ENCODE measurements around the gene ETFBKMT.

ETFBKMT gene

GRCh38 chr12:31659087-31659942 lies at the start of gene ETFBKMT:
TSS of gene ETFBKMT (plus strand) at chr12:31659688. CDS start at chr12:31661954, 2,266 bp downstream.
- peak within 1 kb of the TSS; percentile 96 for H3K4me3 Mint-ChIP-seq
- peak within 1 kb of the TSS; percentile 99 for H3K27ac Mint-ChIP-seq
- H3K9me3 Mint-ChIP-seq, result peaks cover 3% of the 10 kb centered on the region
- peaks cover 21% of the 10 kb centered on the region for H3K4me1 Mint-ChIP-seq (ENCODE audit: low read depth)
- H3K36me3 Mint-ChIP-seq (ENCODE audit: low read depth), result peaks cover 6% of the 10 kb centered on the region
- no peaks in the 10 kb centered on the region for H3K27me3 Mint-ChIP-seq (ENCODE audit: low read depth)

- Mint-ChIP-seq H3K4me1 (ENCODE audit: low read depth) (no peaks in the 10 kb centered on the region), H3K27ac (no peak overlapping the region), H3K27me3 (ENCODE audit: low read depth) (no peaks in the 10 kb centered on the region), H3K4me3 (no peak overlapping the region), H3K9me3 (peaks cover 13% of the 10 kb centered on the region), H3K36me3 (ENCODE audit: low read depth) (no peaks in the 10 kb centered on the region)
Measured at GRCh38 chr12:31612819-31613218, 46.7 kb upstream of the ETFBKMT start.

GRCh38 chr12:31618228-31619025 lies 41.1 kb upstream of the ETFBKMT start:
- Mint-ChIP-seq H3K4me1 (ENCODE audit: low read depth) (peaks cover 1% of the 10 kb centered on the region), H3K27me3 (ENCODE audit: low read depth) (no peaks in the 10 kb centered on the region), H3K36me3 (ENCODE audit: low read depth) (no peaks in the 10 kb centered on the region), H3K4me3 (no peak overlapping the region), H3K9me3 (no peaks in the 10 kb centered on the region), H3K27ac (no peak overlapping the region)

GRCh38 chr12:31620311-31620710 lies 39.2 kb upstream of the ETFBKMT start:
- H3K4me3 Mint-ChIP-seq, result no peak overlapping the region

GRCh38 chr12:31622038-31622437 lies 37.5 kb upstream of the ETFBKMT start:
- Mint-ChIP-seq H3K36me3 (ENCODE audit: low read depth) (no peaks in the 10 kb centered on the region), H3K9me3 (no peaks in the 10 kb centered on the region), H3K27me3 (ENCODE audit: low read depth) (no peaks in the 10 kb centered on the region), H3K4me1 (ENCODE audit: low read depth) (peaks cover 1% of the 10 kb centered on the region), H3K4me3 (no peak overlapping the region), H3K27ac (no peak overlapping the region)

More at GRCh38 chr12:31620311-31620710, 39.2 kb upstream of the ETFBKMT start:
- Mint-ChIP-seq H3K27ac (no peak overlapping the region), H3K27me3 (ENCODE audit: low read depth) (no peaks in the 10 kb centered on the region), H3K9me3 (no peaks in the 10 kb centered on the region), H3K36me3 (ENCODE audit: low read depth) (no peaks in the 10 kb centered on the region), H3K4me1 (ENCODE audit: low read depth) (peaks cover 1% of the 10 kb centered on the region)

- no peaks in the 10 kb centered on the region for H3K4me1 Mint-ChIP-seq (ENCODE audit: low read depth)
- no peaks in the 10 kb centered on the region for H3K27me3 Mint-ChIP-seq (ENCODE audit: low read depth)
- H3K36me3 Mint-ChIP-seq (ENCODE audit: low read depth), result no peaks in the 10 kb centered on the region
- H3K4me3 Mint-ChIP-seq, result no peak overlapping the region
- H3K9me3 Mint-ChIP-seq, result no peaks in the 10 kb centered on the region
- no peak overlapping the region for H3K27ac Mint-ChIP-seq
Measured at GRCh38 chr12:31626270-31626995, 33.1 kb upstream of the ETFBKMT start.

GRCh38 chr12:31627456-31628054 lies 31.9 kb upstream of the ETFBKMT start:
- Mint-ChIP-seq H3K9me3 (no peaks in the 10 kb centered on the region), H3K27ac (no peak overlapping the region), H3K4me3 (no peak overlapping the region), H3K4me1 (ENCODE audit: low read depth) (no peaks in the 10 kb centered on the region), H3K36me3 (ENCODE audit: low read depth) (no peaks in the 10 kb centered on the region), H3K27me3 (ENCODE audit: low read depth) (no peaks in the 10 kb centered on the region)

- Mint-ChIP-seq H3K4me3 (no peak overlapping the region), H3K27ac (no peak overlapping the region), H3K9me3 (no peaks in the 10 kb centered on the region), H3K27me3 (ENCODE audit: low read depth) (no peaks in the 10 kb centered on the region), H3K4me1 (ENCODE audit: low read depth) (no peaks in the 10 kb centered on the region), H3K36me3 (ENCODE audit: low read depth) (no peaks in the 10 kb centered on the region)
Measured at GRCh38 chr12:31629756-31630732, 29.4 kb upstream of the ETFBKMT start.

GRCh38 chr12:31631023-31631724 lies 28.3 kb upstream of the ETFBKMT start:
- H3K4me3 Mint-ChIP-seq, result no peak overlapping the region
- no peak overlapping the region for H3K27ac Mint-ChIP-seq
- no peaks in the 10 kb centered on the region for H3K9me3 Mint-ChIP-seq
- no peaks in the 10 kb centered on the region for H3K27me3 Mint-ChIP-seq (ENCODE audit: low read depth)
- no peaks in the 10 kb centered on the region for H3K36me3 Mint-ChIP-seq (ENCODE audit: low read depth)
- H3K4me1 Mint-ChIP-seq (ENCODE audit: low read depth), result peaks cover 1% of the 10 kb centered on the region

GRCh38 chr12:31631809-31632208 lies 27.7 kb upstream of the ETFBKMT start:
- no peaks in the 10 kb centered on the region for H3K9me3 Mint-ChIP-seq
- H3K27ac Mint-ChIP-seq, result no peak overlapping the region
- no peaks in the 10 kb centered on the region for H3K27me3 Mint-ChIP-seq (ENCODE audit: low read depth)
- no peak overlapping the region for H3K4me3 Mint-ChIP-seq
- peaks cover 5% of the 10 kb centered on the region for H3K4me1 Mint-ChIP-seq (ENCODE audit: low read depth)
- no peaks in the 10 kb centered on the region for H3K36me3 Mint-ChIP-seq (ENCODE audit: low read depth)

GRCh38 chr12:31633464-31633863 lies 26.0 kb upstream of the ETFBKMT start:
- Mint-ChIP-seq H3K4me3 (no peak overlapping the region), H3K4me1 (ENCODE audit: low read depth) (peaks cover 5% of the 10 kb centered on the region), H3K9me3 (no peaks in the 10 kb centered on the region), H3K36me3 (ENCODE audit: low read depth) (no peaks in the 10 kb centered on the region), H3K27me3 (ENCODE audit: low read depth) (no peaks in the 10 kb centered on the region), H3K27ac (no peak overlapping the region)

- no peaks in the 10 kb centered on the region for H3K27me3 Mint-ChIP-seq (ENCODE audit: low read depth)
Measured at GRCh38 chr12:31634620-31635019, 24.9 kb upstream of the ETFBKMT start.

More at GRCh38 chr12:31634620-31635019, 24.9 kb upstream of the ETFBKMT start:
- Mint-ChIP-seq H3K4me3 (no peak overlapping the region), H3K4me1 (ENCODE audit: low read depth) (peaks cover 5% of the 10 kb centered on the region), H3K9me3 (no peaks in the 10 kb centered on the region), H3K27ac (no peak overlapping the region), H3K36me3 (ENCODE audit: low read depth) (no peaks in the 10 kb centered on the region)

All from T-helper 1 cell treated with Interleukin-12 subunit alpha and Interleukin-12 subunit beta and Interleukin-4 antibody, amounts not matched to agents 30 μg/mL and 1 μg/mL, for 36 hours (primary cell).